Psoas muscle (tissue), 8 donors: ENCODE data around the gene USP13. TPM values are rescaled to one million over a fixed set of nuclear protein-coding genes. Genes with fewer than 3 reads are reported as not detected.

Experiments
- ATAC-seq, 4 donors: fragments of 200-7000 bp; cut with Tn5 transposase; one replicate each; pipeline ENCODE4 v1.9.1; 2020; ENCODE audit warnings: moderate library complexity in 3 of 4, mild to moderate bottlenecking in 2 of 4
- DNase-seq, 2 donors: peaks; one replicate each; pipeline ENCODE4 v3.0.0-alpha.2; 2020
- H3K27ac ChIP-seq: fragments of 200-600 bp; one replicate; pipeline ENCODE4 v1.8.0; 2022
- H3K27me3 ChIP-seq, 3 donors: fragments of 200-600 bp in 1 of 3; one replicate each; pipeline versions ENCODE4 v1.6.1 to v1.8.0; 2013 to 2022; ENCODE audit warnings: low read length in 2 of 3, mild to moderate bottlenecking in 2 of 3, moderate library complexity in 1 of 3; ENCODE audit not compliant: insufficient read depth in 3 of 3
- H3K36me3 ChIP-seq, 2 donors: fragments of 200-600 bp in 1 of 2; one replicate each; pipeline versions ENCODE4 v1.6.1 to v1.8.0; 2013 to 2022; ENCODE audit warnings: low read depth in 1 of 2, mild to moderate bottlenecking in 1 of 2, moderate library complexity in 1 of 2; ENCODE audit not compliant: insufficient read depth in 1 of 2
- H3K4me1 ChIP-seq: fragments of 200-600 bp; one replicate; pipeline ENCODE4 v1.8.0; 2022
- H3K4me3 ChIP-seq: fragments of 200-600 bp; one replicate; pipeline ENCODE4 v1.8.0; 2022; ENCODE audit warnings: mild to moderate bottlenecking
- H3K9me3 ChIP-seq: fragments of 200-600 bp; one replicate; pipeline ENCODE4 v1.8.0; 2022
- CTCF ChIP-seq: fragments of 200-600 bp; IDR thresholded peaks from one replicate; pipeline ENCODE4 v1.8.0; 2022; ENCODE audit warnings: antibody characterized with exemption
- WGBS, 3 donors: extraction: QIAGEN DNeasy Blood & Tissue Kit; methylation state at CpG; one replicate each; pipeline versions ENCODE4 v1.1.6 to v1.1.7; 2013; 5-methylcytosine and 5-hydroxymethylcytosine counted together
- intact Hi-C, 2 donors: fragments of 100-400 bp; cut with DNase I; formaldehyde crosslinking; loops; one replicate each; pipeline versions ENCODE4 v1.11.0 to v1.14.2; 2022
- polyA plus RNA-seq, 3 donors: library from polyadenylated mRNA; stranded (reverse); fragments of 200-250 nt; gene quantifications; one replicate each; pipeline ENCODE4 v1.2.3, GENCODE V29; 2013
- total RNA-seq, 4 donors: library from RNA; stranded (reverse); fragmentation: NEBNext Ultra II Directional in 2 of 4; extraction: Animal tissue kit (Norgen Biotek cat#: 25700) in 2 of 4; gene quantifications; one replicate each; pipeline versions ENCODE4 v1.2.1 to v1.2.4, GENCODE V29; 2021 to 2023
- donor health status: healthy with polysubstance abuse.
- donor health status: DM: no; HTN: no; CAD: no; lungs with moderate emphysema.
- donor health status: Bipolar disorder and iron deficiency.
- donor health status: healthy.
- donor health status: DM: yes; HTN: yes; CAD: no.
- donor health status: DM: no; HTN: no; CAD: no.
- donor health status: DM: no; HTN: no; CAD: no.
- donor health status: DM: yes; HTN: yes; CAD: no.

The USP13 gene
- total and polyA plus RNA-seq, 7 donors, result 16.1 to 324 (median 175) TPM

GRCh38 chr3:179732661-179733348, 80.0 kb downstream of the USP13 start:
- no peaks in the 10 kb centered on the region for H3K27me3 ChIP-seq
- peaks cover 6 to 10% of the 10 kb centered on the region in 2 donors for H3K36me3 ChIP-seq
- H3K9me3 ChIP-seq, result no peaks in the 10 kb centered on the region
- TF ChIP-seq CTCF, result no peak
- WGBS, 3 donors, result 36 to 50% (median 44%) methylated on average over 7 of the region's 7 CpGs
- peak; percentile 75 to 82 (median 80) for ATAC-seq
- peaks cover 54% of the 10 kb centered on the region for H3K4me1 ChIP-seq
- intact Hi-C loops, result loop anchor here in 1 of 2 donors (2.0 kb wide), 1 partner anchor 80 kb away; the partner anchor contains the start of gene USP13
- peak overlapping the region; percentile 94 for H3K27ac ChIP-seq
- no peak overlapping the region for H3K4me3 ChIP-seq
- DNase-seq, result peak; percentile 84 to 93

- intact Hi-C loops, result loop anchor here (2.0 kb wide), 1 partner anchor 81 kb away; the partner anchor contains the start of gene USP13 (in 2 of the 2)
- H3K4me1 ChIP-seq, result peaks cover 54% of the 10 kb centered on the region
- no peaks in the 10 kb centered on the region for H3K27me3 ChIP-seq
- peaks cover 6 to 20% of the 10 kb centered on the region in 2 donors for H3K36me3 ChIP-seq
- 61 to 77% (median 67%) methylated on average over 5 of the region's 5 CpGs for WGBS, 3 donors
- DNase-seq (no peak), ATAC-seq (no peak)
- no peak overlapping the region for H3K4me3 ChIP-seq
- TF ChIP-seq CTCF, result no peak
- H3K27ac ChIP-seq, result peak overlapping the region; percentile 94
- H3K9me3 ChIP-seq, result no peaks in the 10 kb centered on the region
These were observed 81.0 kb downstream of the USP13 start for GRCh38 chr3:179733797-179734196.

GRCh38 chr3:179734497-179735281, 81.8 kb downstream of the USP13 start:
- Histone ChIP-seq H3K4me3 (no peak overlapping the region), H3K27ac (peak overlapping the region; percentile 94), H3K27me3 (no peaks in the 10 kb centered on the region), H3K36me3 (peaks cover 6 to 25% of the 10 kb centered on the region in 2 donors), H3K4me1 (peaks cover 54% of the 10 kb centered on the region), H3K9me3 (no peaks in the 10 kb centered on the region)
- 32 to 49% (median 38%) methylated on average over 4 of the region's 4 CpGs for WGBS, 3 donors
- ATAC-seq (peak; percentile 60 to 77 (median 70)), DNase-seq (peak in 1 of 2 donors; percentile 64)
- no peak for TF ChIP-seq CTCF
- intact Hi-C loops, result loop anchor here (2.0 to 5.0 kb wide), 2 partner anchors 82 to 127 kb away; partner anchors contain the start of gene USP13 (in 1 of the 2)

GRCh38 chr3:179735321-179735720, 82.5 kb downstream of the USP13 start:
- ATAC-seq (no peak), DNase-seq (no peak)
- Histone ChIP-seq H3K27ac (peak overlapping the region; percentile 94), H3K4me1 (peaks cover 51% of the 10 kb centered on the region), H3K9me3 (no peaks in the 10 kb centered on the region), H3K36me3 (peaks cover 6 to 31% of the 10 kb centered on the region in 2 donors), H3K4me3 (no peak overlapping the region), H3K27me3 (no peaks in the 10 kb centered on the region)
- TF ChIP-seq CTCF, result no peak
- intact Hi-C loops, result loop anchor here (2.0 to 5.0 kb wide), 2 partner anchors 83 to 128 kb away; partner anchors contain the start of gene USP13 (in 1 of the 2)
